GM12801 (cell line): ENCODE measurements around the gene TAF1D.

ENCODE experiments used
- CTCF ChIP-seq: IDR thresholded peaks from one replicate; pipeline ENCODE4 v1.5.1; 2011; ENCODE audit warnings: control low read depth; ENCODE audit not compliant: insufficient read length; ENCODE audit errors: extremely low read depth

Gene TAF1D

GRCh38 chr11:93757924-93758865, 16.9 kb upstream of the TAF1D start:
- no peak for TF ChIP-seq CTCF

GRCh38 chr11:93757301-93757700, 16.0 kb upstream of the TAF1D start:
- TF ChIP-seq CTCF: no peak

GRCh38 chr11:93756748-93757147, 15.5 kb upstream of the TAF1D start:
- TF ChIP-seq CTCF: no peak

- TF ChIP-seq CTCF: no peak
These were observed 11.9 kb upstream of the TAF1D start for GRCh38 chr11:93753241-93753640.

GRCh38 chr11:93751001-93751400, 9.7 kb upstream of the TAF1D start:
- TF ChIP-seq CTCF: no peak

- no peak for TF ChIP-seq CTCF
These were observed 5.8 kb upstream of the TAF1D start for GRCh38 chr11:93747122-93747521.

GRCh38 chr11:93746101-93746500, 4.8 kb upstream of the TAF1D start:
- TF ChIP-seq CTCF: no peak
